TTC549 (cell line): ENCODE results near the gene MAFB.
"Not testable (repeated sequence)": the region's sequence is repeated elsewhere in the genome, so short reads cannot be mapped to it uniquely, and the experiment has no call there.

Experiments used
- FAIRE-seq: peaks from 2 replicates; lab custom pipeline; 2012; peaks lifted over from hg19 to GRCh38; lab: Jason Lieb, UNC

Gene MAFB

GRCh38 chr20:40689100-40689942 is at the start of gene MAFB:
Gene MAFB (minus strand): TSS chr20:40689236. CDS start chr20:40688850, 386 bp downstream.
- no peak for FAIRE-seq

- FAIRE-seq: not testable (repeated sequence)
Measured at GRCh38 chr20:40736468-40736867, 47.4 kb upstream of the MAFB start.

- no peak for FAIRE-seq
Measured at GRCh38 chr20:40728996-40729395, 40.0 kb upstream of the MAFB start.

GRCh38 chr20:40728470-40728869 is 39.4 kb upstream of the MAFB start:
- FAIRE-seq: no peak

- no peak for FAIRE-seq
Measured at GRCh38 chr20:40727960-40728359, 38.9 kb upstream of the MAFB start.

- FAIRE-seq: no peak
Measured at GRCh38 chr20:40726776-40727175, 37.7 kb upstream of the MAFB start.

- FAIRE-seq: no peak
Measured at GRCh38 chr20:40724566-40724965, 35.5 kb upstream of the MAFB start.

GRCh38 chr20:40720826-40721225 is 31.8 kb upstream of the MAFB start:
- no peak for FAIRE-seq

- FAIRE-seq: no peak
Measured at GRCh38 chr20:40720099-40720498, 31.1 kb upstream of the MAFB start.

GRCh38 chr20:40718982-40719729 is 30.1 kb upstream of the MAFB start:
- FAIRE-seq: no peak

- no peak for FAIRE-seq
Measured at GRCh38 chr20:40718214-40718977, 29.4 kb upstream of the MAFB start.

- FAIRE-seq: no peak
Measured at GRCh38 chr20:40717343-40717865, 28.4 kb upstream of the MAFB start.

- no peak for FAIRE-seq
Measured at GRCh38 chr20:40715491-40715890, 26.5 kb upstream of the MAFB start.

- no peak for FAIRE-seq
Measured at GRCh38 chr20:40714916-40715315, 25.9 kb upstream of the MAFB start.

GRCh38 chr20:40714109-40714508 is 25.1 kb upstream of the MAFB start:
- FAIRE-seq: no peak

GRCh38 chr20:40713508-40713907 is 24.5 kb upstream of the MAFB start:
- FAIRE-seq: no peak

GRCh38 chr20:40711079-40711478 is 22.0 kb upstream of the MAFB start:
- no peak for FAIRE-seq

- FAIRE-seq: no peak
Measured at GRCh38 chr20:40710603-40711002, 21.6 kb upstream of the MAFB start.

- FAIRE-seq: no peak
Measured at GRCh38 chr20:40706977-40707582, 18.0 kb upstream of the MAFB start.

GRCh38 chr20:40705413-40705812 is 16.4 kb upstream of the MAFB start:
- FAIRE-seq: no peak

GRCh38 chr20:40704828-40705227 is 15.8 kb upstream of the MAFB start:
- FAIRE-seq: no peak

- FAIRE-seq: no peak
Measured at GRCh38 chr20:40703975-40704530, 15.0 kb upstream of the MAFB start.
